Kidney (tissue), 14 donors: ENCODE results near the gene FMO2. TPM values are rescaled to one million over a fixed set of nuclear protein-coding genes. Genes with fewer than 3 reads are reported as not detected.

ENCODE experiments used
- DNase-seq, 5 donors: peaks; one replicate each; pipeline ENCODE4 v3.0.0-alpha.2; 2013 to 2020
- FAIRE-seq: peaks from 2 replicates; lab custom pipeline; 2012; peaks lifted over from hg19 to GRCh38; lab: Jason Lieb, UNC
- H3K27ac ChIP-seq, 2 donors: one replicate each; pipeline ENCODE4 v1.7.0; 2013; ENCODE audit warnings: low read depth in 2 of 2, low read length in 2 of 2, inconsistent platforms in 1 of 2
- H3K27me3 ChIP-seq: one replicate; pipeline ENCODE4 v1.7.1; 2013; ENCODE audit warnings: low read length, inconsistent platforms; ENCODE audit not compliant: control insufficient read depth, insufficient read depth
- H3K36me3 ChIP-seq, 3 donors: one replicate each; pipeline versions ENCODE4 v1.7.0 to v1.7.1; 2013; ENCODE audit warnings: low read length in 3 of 3, control low read depth in 1 of 3, inconsistent platforms in 1 of 3; ENCODE audit not compliant: insufficient read depth in 3 of 3, control insufficient read depth in 2 of 3
- H3K4me1 ChIP-seq, 3 donors: one replicate each; pipeline versions ENCODE4 v1.7.0 to v1.7.1; 2013; ENCODE audit warnings: low read length in 3 of 3, inconsistent platforms in 1 of 3, low read depth in 1 of 3; ENCODE audit not compliant: control insufficient read depth in 2 of 3, insufficient read depth in 2 of 3
- H3K4me3 ChIP-seq, 3 donors: one replicate each; pipeline versions ENCODE4 v1.7.0 to v1.8.1; 2013; ENCODE audit warnings: low read length in 3 of 3, control low read depth in 1 of 3, inconsistent platforms in 1 of 3
- H3K9ac ChIP-seq, 3 donors: one replicate each; pipeline versions ENCODE4 v1.7.0 to v1.7.1; 2013; ENCODE audit warnings: low read length in 3 of 3, control low read depth in 1 of 3, inconsistent platforms in 1 of 3
- H3K9me3 ChIP-seq, 3 donors: one replicate each; pipeline versions ENCODE4 v1.7.0 to v1.7.1; 2013; ENCODE audit warnings: low read length in 3 of 3, control low read depth in 1 of 3, inconsistent platforms in 1 of 3; ENCODE audit not compliant: control insufficient read depth in 2 of 3, insufficient read depth in 1 of 3
- CTCF ChIP-seq: IDR thresholded peaks from 3 replicates; pipeline ENCODE4 v1.5.1; 2012; ENCODE audit warnings: mild to moderate bottlenecking, moderate library complexity, borderline replicate concordance; ENCODE audit not compliant: insufficient read depth; ENCODE audit errors: extremely low read depth
- intact Hi-C: fragments of 100-400 bp; cut with DNase I; formaldehyde crosslinking; loops from one replicate; pipeline ENCODE4 v1.11.1; 2022
- polyA plus RNA-seq: library from polyadenylated mRNA; stranded (reverse); fragments of 350-450 nt; fragmentation: Illumina TruSeq; extraction: RNeasy Lipid Tissue Mini Kit (QIAGEN cat#74804); gene quantifications from one replicate; pipeline ENCODE4 v1.2.3, GENCODE V29; 2014; ENCODE audit warnings: low read depth, low replicate concordance; ENCODE audit not compliant: insufficient read depth
- total RNA-seq: library from RNA; stranded (reverse); fragmentation: NEBNext Ultra II Directional; extraction: Animal tissue kit (Norgen Biotek cat#: 25700); gene quantifications from one replicate; pipeline ENCODE4 v1.2.1, GENCODE V29; 2021
- donor health status: control.
- donor health status: control.
- donor health status: control.
- donor health status: control.
- donor health status: control.
- donor health status: DM: yes; HTN: yes; CAD: no.
- donor health status: Normal renal cell carcinoma (clear cell type).

Gene FMO2
- total and polyA plus RNA-seq, 2 donors from 2014 or later, result 3.9 to 22.3 TPM

- peaks cover 0 to 13% (median 0%) of the 10 kb centered on the region in 3 donors for H3K36me3 ChIP-seq
- H3K27me3 ChIP-seq, result no peaks in the 10 kb centered on the region
- H3K9me3 ChIP-seq, result no peaks in the 10 kb centered on the region
- no peak for TF ChIP-seq CTCF
- H3K4me3 ChIP-seq, result no peak overlapping the region
- intact Hi-C loops, result no loop called here
- H3K4me1 ChIP-seq, result no peaks in the 10 kb centered on the region
- FAIRE-seq (no peak), DNase-seq (no peak)
- H3K27ac ChIP-seq, result no peak overlapping the region
- no peak overlapping the region for H3K9ac ChIP-seq
Observed at GRCh38 chr1:171204296-171204695, 19.2 kb downstream of the FMO2 start.

GRCh38 chr1:171206204-171206977, 21.3 kb downstream of the FMO2 start:
- TF ChIP-seq CTCF, result no peak
- no peak overlapping the region for H3K9ac ChIP-seq
- peaks cover 0 to 3% (median 0%) of the 10 kb centered on the region in 3 donors for H3K4me1 ChIP-seq
- FAIRE-seq (no peak), DNase-seq (no peak)
- no peaks in the 10 kb centered on the region for H3K9me3 ChIP-seq
- no peaks in the 10 kb centered on the region for H3K27me3 ChIP-seq
- no peak overlapping the region for H3K4me3 ChIP-seq
- H3K27ac ChIP-seq, result no peak overlapping the region
- intact Hi-C loops, result no loop called here
- peaks cover 0 to 13% (median 0%) of the 10 kb centered on the region in 3 donors for H3K36me3 ChIP-seq

GRCh38 chr1:171206978-171207355, 21.9 kb downstream of the FMO2 start:
- no peak for DNase-seq
- Histone ChIP-seq H3K27ac (no peak overlapping the region), H3K9ac (no peak overlapping the region), H3K4me1 (peaks cover 0 to 3% (median 0%) of the 10 kb centered on the region in 3 donors), H3K27me3 (no peaks in the 10 kb centered on the region), H3K4me3 (no peak overlapping the region), H3K9me3 (no peaks in the 10 kb centered on the region), H3K36me3 (peaks cover 0 to 13% (median 0%) of the 10 kb centered on the region in 3 donors)
- no peak for FAIRE-seq
- TF ChIP-seq CTCF, result no peak
- intact Hi-C loops, result no loop called here
